Panc1 (cell line): ENCODE data around the gene SCCPDH. TPM values are rescaled to one million over a fixed set of nuclear protein-coding genes. Genes with fewer than 3 reads are reported as not detected.

ENCODE experiments used
- ATAC-seq: fragments of 200-7000 bp; cut with Tn5 transposase; 2 replicates; pipeline ENCODE4 v1.9.1; 2020; ENCODE audit warnings: mild to moderate bottlenecking, moderate library complexity
- BruUV-seq: library from RNA; stranded (reverse); fragments of 400-500 nt; replicated peaks from 2 replicates; lab custom pipeline; 2021; lab: Mats Ljungman, UMichigan
- CTCF ChIA-PET: fragments of 300-600 bp; sonication (Branson Sonifier 250); formaldehyde crosslinking; loops from one replicate; lab custom pipeline; 2022; ENCODE audit warnings: antibody characterized with exemption; lab: Charles Lee
- POLR2A ChIA-PET: fragments of 300-600 bp; sonication (Branson Sonifier 250); formaldehyde crosslinking; loops from one replicate; lab custom pipeline; 2022; ENCODE audit warnings: antibody characterized with exemption; lab: Charles Lee
- DNase-seq: peaks from one replicate; pipeline ENCODE4 v3.0.0-alpha.2; 2010; ENCODE audit warnings: low read depth, low spot score
- H3K27ac ChIP-seq: 2 replicates; pipeline ENCODE4 v1.5.1; 2011; ENCODE audit warnings: mild to moderate bottlenecking, low read length, inconsistent platforms
- H3K27me3 ChIP-seq: fragments of 200-500 bp; sonication (Bioruptor generic); 2 replicates; pipeline ENCODE4 v1.6.0; 2014; ENCODE audit warnings: low read length, inconsistent platforms; ENCODE audit not compliant: control insufficient read depth, insufficient read depth
- H3K36me3 ChIP-seq: fragments of 200-500 bp; sonication (Bioruptor generic); 2 replicates; pipeline ENCODE4 v1.5.1; 2014; ENCODE audit warnings: inconsistent platforms, mild to moderate bottlenecking, low read length, moderate library complexity; ENCODE audit not compliant: control insufficient read depth, insufficient read depth
- H3K4me1 ChIP-seq: 2 replicates; pipeline ENCODE4 v1.5.1; 2011; ENCODE audit warnings: inconsistent platforms, mild to moderate bottlenecking, low read length, moderate library complexity; ENCODE audit not compliant: control insufficient read depth, insufficient read depth
- H3K4me3 ChIP-seq, 2 experiments: 2 replicates each; pipeline ENCODE4 v1.5.1; 2011 to 2012; ENCODE audit warnings: low read depth in 2 of 2, low read length in 2 of 2, mild to moderate bottlenecking in 2 of 2, inconsistent platforms in 1 of 2, moderate library complexity in 1 of 2
- H3K9me3 ChIP-seq: fragments of 200-500 bp; sonication (Bioruptor generic); 2 replicates; pipeline ENCODE4 v1.5.1; 2014; ENCODE audit warnings: low read depth, mild to moderate bottlenecking, inconsistent platforms, low read length, moderate library complexity; ENCODE audit not compliant: control insufficient read depth, insufficient read depth
- POLR2AphosphoS5 ChIP-seq: IDR thresholded peaks from 2 replicates; pipeline ENCODE4 v1.6.1; 2012; ENCODE audit warnings: mild to moderate bottlenecking, low read depth, low read length, moderate library complexity
- SIN3A ChIP-seq: IDR thresholded peaks from 2 replicates; pipeline ENCODE4 v1.6.1; 2012; ENCODE audit warnings: low read depth, mild to moderate bottlenecking, low read length, moderate library complexity, borderline replicate concordance; ENCODE audit not compliant: insufficient read depth
- TCF7L2 ChIP-seq: IDR thresholded peaks from 2 replicates; pipeline ENCODE4 v1.6.1; 2011; ENCODE audit warnings: mild to moderate bottlenecking, low read depth, low read length, inconsistent platforms
- in situ Hi-C: cut with HindIII; loops from 2 replicates; pipeline ENCODE4 v1.10.0; 2016; ENCODE audit warnings: low sequenced_read_pairs, low pct_unique_long_range_greater_than_20kb
- intact Hi-C: fragments of 100-400 bp; cut with micrococcal nuclease; formaldehyde crosslinking; loops from one replicate; pipeline ENCODE4 v1.10.0; 2022; ENCODE audit not compliant: unreplicated experiment
- total RNA-seq: library from RNA; stranded (reverse); gene quantifications from one replicate; pipeline ENCODE4 v1.2.1, GENCODE V29; 2021; ENCODE audit not compliant: unreplicated experiment
- TF ChIP-seq, protein P1 (sequence below), 2 experiments: IDR thresholded peaks; 2 replicates each; pipeline ENCODE4 v1.6.1; 2011 to 2012; ENCODE audit warnings: low read depth in 2 of 2, control low read depth in 1 of 2, low read length in 1 of 2, mild to moderate bottlenecking in 1 of 2, moderate library complexity in 1 of 2; ENCODE audit not compliant: insufficient read depth in 1 of 2
- TF ChIP-seq, protein P2 (sequence below): fragments of 450-650 bp; IDR thresholded peaks from 2 replicates; pipeline ENCODE4 v1.5.1; 2017; ENCODE audit warnings: mild to moderate bottlenecking

SCCPDH gene
- total RNA-seq, 1 experiment from 2014 or later, result 40.2 TPM

DNA sequence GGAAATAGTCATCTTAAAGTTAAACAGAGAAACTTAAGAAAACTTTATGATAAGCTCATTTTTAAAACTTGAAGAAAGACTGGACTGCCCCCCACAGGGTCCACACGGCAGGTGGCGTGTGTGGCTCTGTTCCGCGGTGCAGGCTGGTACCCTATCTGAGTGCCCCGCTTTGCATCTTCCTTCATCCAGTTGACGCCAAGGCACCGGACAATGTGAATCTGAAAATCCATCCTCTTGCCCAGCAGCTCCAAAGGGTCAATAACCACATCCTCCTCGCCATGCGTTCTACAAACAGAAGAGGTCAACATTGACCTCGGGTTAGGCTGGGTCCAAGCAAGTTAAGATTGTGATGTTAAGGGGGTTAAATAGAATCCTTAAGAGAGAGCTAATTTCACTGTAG lies 54.5 kb downstream of the SCCPDH start:
- ChIA-PET POLR2A (no interaction called here), CTCF (no interaction called here)
- no peaks in the 10 kb centered on the region for H3K27me3 ChIP-seq
- H3K9me3 ChIP-seq, result no peaks in the 10 kb centered on the region
- H3K4me1 ChIP-seq, result no peaks in the 10 kb centered on the region
- TF ChIP-seq, protein P1, sequence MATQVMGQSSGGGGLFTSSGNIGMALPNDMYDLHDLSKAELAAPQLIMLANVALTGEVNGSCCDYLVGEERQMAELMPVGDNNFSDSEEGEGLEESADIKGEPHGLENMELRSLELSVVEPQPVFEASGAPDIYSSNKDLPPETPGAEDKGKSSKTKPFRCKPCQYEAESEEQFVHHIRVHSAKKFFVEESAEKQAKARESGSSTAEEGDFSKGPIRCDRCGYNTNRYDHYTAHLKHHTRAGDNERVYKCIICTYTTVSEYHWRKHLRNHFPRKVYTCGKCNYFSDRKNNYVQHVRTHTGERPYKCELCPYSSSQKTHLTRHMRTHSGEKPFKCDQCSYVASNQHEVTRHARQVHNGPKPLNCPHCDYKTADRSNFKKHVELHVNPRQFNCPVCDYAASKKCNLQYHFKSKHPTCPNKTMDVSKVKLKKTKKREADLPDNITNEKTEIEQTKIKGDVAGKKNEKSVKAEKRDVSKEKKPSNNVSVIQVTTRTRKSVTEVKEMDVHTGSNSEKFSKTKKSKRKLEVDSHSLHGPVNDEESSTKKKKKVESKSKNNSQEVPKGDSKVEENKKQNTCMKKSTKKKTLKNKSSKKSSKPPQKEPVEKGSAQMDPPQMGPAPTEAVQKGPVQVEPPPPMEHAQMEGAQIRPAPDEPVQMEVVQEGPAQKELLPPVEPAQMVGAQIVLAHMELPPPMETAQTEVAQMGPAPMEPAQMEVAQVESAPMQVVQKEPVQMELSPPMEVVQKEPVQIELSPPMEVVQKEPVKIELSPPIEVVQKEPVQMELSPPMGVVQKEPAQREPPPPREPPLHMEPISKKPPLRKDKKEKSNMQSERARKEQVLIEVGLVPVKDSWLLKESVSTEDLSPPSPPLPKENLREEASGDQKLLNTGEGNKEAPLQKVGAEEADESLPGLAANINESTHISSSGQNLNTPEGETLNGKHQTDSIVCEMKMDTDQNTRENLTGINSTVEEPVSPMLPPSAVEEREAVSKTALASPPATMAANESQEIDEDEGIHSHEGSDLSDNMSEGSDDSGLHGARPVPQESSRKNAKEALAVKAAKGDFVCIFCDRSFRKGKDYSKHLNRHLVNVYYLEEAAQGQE (IDR thresholded peaks at IDR 0.05; ENCODE audit: insufficient read depth in 1 of 2, low read depth in 2 of 2, low read length in 1 of 2), result no peak
- TF ChIP-seq POLR2AphosphoS5 (no peak), SIN3A (no peak), TCF7L2 (no peak)
- TF ChIP-seq, protein P2, sequence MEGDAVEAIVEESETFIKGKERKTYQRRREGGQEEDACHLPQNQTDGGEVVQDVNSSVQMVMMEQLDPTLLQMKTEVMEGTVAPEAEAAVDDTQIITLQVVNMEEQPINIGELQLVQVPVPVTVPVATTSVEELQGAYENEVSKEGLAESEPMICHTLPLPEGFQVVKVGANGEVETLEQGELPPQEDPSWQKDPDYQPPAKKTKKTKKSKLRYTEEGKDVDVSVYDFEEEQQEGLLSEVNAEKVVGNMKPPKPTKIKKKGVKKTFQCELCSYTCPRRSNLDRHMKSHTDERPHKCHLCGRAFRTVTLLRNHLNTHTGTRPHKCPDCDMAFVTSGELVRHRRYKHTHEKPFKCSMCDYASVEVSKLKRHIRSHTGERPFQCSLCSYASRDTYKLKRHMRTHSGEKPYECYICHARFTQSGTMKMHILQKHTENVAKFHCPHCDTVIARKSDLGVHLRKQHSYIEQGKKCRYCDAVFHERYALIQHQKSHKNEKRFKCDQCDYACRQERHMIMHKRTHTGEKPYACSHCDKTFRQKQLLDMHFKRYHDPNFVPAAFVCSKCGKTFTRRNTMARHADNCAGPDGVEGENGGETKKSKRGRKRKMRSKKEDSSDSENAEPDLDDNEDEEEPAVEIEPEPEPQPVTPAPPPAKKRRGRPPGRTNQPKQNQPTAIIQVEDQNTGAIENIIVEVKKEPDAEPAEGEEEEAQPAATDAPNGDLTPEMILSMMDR, result no peak
- no peak overlapping the region for H3K4me3 ChIP-seq
- no peak for DNase-seq
- ATAC-seq, result no peak
- no peak overlapping the region for H3K27ac ChIP-seq
- peaks cover 2% of the 10 kb centered on the region; the same call in 1 of the 2 replicates for H3K36me3 ChIP-seq
- BruUV-seq, result no TSS peak
- intact Hi-C loops, result no loop called here
- in situ Hi-C loops, result no loop called here

DNA sequence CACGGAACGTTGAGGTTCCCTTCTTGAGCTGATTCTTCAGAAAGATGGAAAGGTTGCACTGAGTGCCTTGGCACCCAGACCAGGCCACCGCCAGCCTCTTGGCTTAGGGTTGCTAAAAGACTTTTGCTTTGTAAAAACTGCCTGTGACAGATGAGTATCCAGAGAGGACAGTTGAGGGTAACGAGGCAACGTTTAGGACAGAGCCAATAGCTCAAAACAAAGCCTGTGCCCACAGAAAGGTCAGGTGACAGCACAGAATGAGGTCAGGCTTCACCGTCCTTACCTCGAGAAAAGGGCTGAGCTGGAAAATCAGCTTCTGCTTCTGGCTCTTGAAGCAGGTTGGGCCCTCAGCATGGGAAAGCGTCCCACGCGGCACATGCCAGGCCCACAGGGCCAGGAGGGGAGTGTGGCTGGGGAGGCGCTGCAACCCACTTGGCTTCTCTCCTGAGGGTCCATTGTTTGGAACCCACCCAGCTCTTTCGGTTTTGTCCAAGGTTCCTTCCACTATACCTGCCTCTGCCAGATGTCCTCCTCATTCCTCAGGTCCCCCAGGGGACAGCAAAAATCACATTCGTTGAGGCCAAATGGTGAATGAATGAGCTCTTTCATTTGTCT lies 55.5 kb downstream of the SCCPDH start:
- CTCF ChIA-PET, result no interaction called here
- no peaks in the 10 kb centered on the region for H3K27me3 ChIP-seq
- DNase-seq (no peak), ATAC-seq (no peak)
- BruUV-seq, result no TSS peak
- H3K27ac ChIP-seq, result no peak overlapping the region
- no peaks in the 10 kb centered on the region for H3K9me3 ChIP-seq
- TF ChIP-seq, protein P1 (IDR thresholded peaks at IDR 0.05; ENCODE audit: insufficient read depth in 1 of 2, low read depth in 2 of 2, low read length in 1 of 2), result no peak
- TF ChIP-seq TCF7L2 (no peak), POLR2AphosphoS5 (no peak), SIN3A (no peak)
- TF ChIP-seq, protein P2, result no peak
- no peak overlapping the region for H3K4me3 ChIP-seq
- in situ Hi-C loops (no loop called here), intact Hi-C loops (no loop called here)
- no peaks in the 10 kb centered on the region; the same call in 1 of the 2 replicates for H3K4me1 ChIP-seq
- peaks cover 2% of the 10 kb centered on the region; the same call in 1 of the 2 replicates for H3K36me3 ChIP-seq
- POLR2A ChIA-PET, result no interaction called here
